ENCODE data around the gene FKBP2.

DNA sequence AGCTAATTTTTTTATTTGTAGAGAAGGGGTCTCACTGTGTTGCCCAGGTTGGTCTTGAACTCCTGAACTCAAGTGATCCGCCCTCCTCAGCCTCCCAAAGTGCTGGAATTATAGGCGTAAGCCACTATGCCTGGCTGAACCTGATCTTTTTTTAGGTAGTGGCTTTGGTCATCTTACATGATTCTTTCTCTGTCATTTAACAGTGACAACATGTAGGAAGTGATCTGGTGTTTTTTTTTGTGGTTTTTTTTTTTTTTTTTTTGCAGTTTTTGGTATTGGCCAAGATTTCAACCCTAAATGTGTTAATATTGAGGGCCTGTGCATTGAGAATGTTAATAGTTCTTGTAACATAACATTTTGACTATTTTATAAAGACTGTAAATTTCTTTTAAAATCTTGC is 42.4 kb upstream of the FKBP2 start:
- TF ChIP-seq POLR2A (IDR thresholded peaks at IDR 0.05) (no peak), EP300 (IDR thresholded peaks at IDR 0.05) (no peak)
